ENCODE measurements around the gene SCAMP1. TPM values are rescaled to one million over a fixed set of nuclear protein-coding genes. Genes with fewer than 3 reads are reported as not detected.

Gene SCAMP1
- total RNA-seq, 1 experiment from 2014 or later = 36.0 TPM

GRCh38 chr5:78339617-78340436, 20.6 kb upstream of the SCAMP1 start:
- Histone ChIP-seq H3K27me3 (ENCODE audit: insufficient read depth, low read length) (peaks cover 24% of the 10 kb centered on the region; the same call in 1 of the 2 replicates), H3K27ac (ENCODE audit: insufficient read length, low read depth, low read length) (no peak overlapping the region), H3K9ac (ENCODE audit: extremely low read depth, insufficient read length, low read length) (no peak overlapping the region), H2BK20ac (ENCODE audit: low read depth, low read length, poor library complexity, severe bottlenecking) (no peak overlapping the region), H4K91ac (ENCODE audit: insufficient read length, low read depth, low read length) (no peak overlapping the region), H2AFZ (ENCODE audit: low read length) (no peak overlapping the region), H4K5ac (ENCODE audit: insufficient read length, low read depth, low read length) (no peak overlapping the region), H3K4me1 (ENCODE audit: insufficient read depth, low read length) (no peaks in the 10 kb centered on the region), H3K9me3 (ENCODE audit: control insufficient read depth, low read depth, low read length) (peaks cover 9% of the 10 kb centered on the region), H3K56ac (ENCODE audit: insufficient read length, low read depth, low read length) (no peak overlapping the region), H3K79me1 (ENCODE audit: insufficient read depth, low read depth, low read length, poor library complexity, severe bottlenecking) (no peaks in the 10 kb centered on the region), H3K23ac (ENCODE audit: insufficient read length, low read depth, low read length) (no peak overlapping the region), H2BK12ac (ENCODE audit: insufficient read length, low read depth, low read length) (no peak overlapping the region), H2BK15ac (ENCODE audit: low read depth, low read length) (no peak overlapping the region), H2BK120ac (ENCODE audit: low read depth, low read length, poor library complexity, severe bottlenecking) (no peak overlapping the region), H4K8ac (replicated peaks; ENCODE audit: insufficient read length, low read depth, low read length) (no peak overlapping the region), H2AK5ac (ENCODE audit: insufficient read length, low read length) (no peak overlapping the region), H4K20me1 (ENCODE audit: control insufficient read depth, insufficient read depth, insufficient read length) (no peaks in the 10 kb centered on the region), H3K18ac (ENCODE audit: insufficient read length, low read depth, low read length) (no peak overlapping the region), H3T11ph (ENCODE audit: low read length) (no peak overlapping the region), H3K4me2 (ENCODE audit: insufficient read depth, insufficient read length, low read length) (no peak overlapping the region), H3K79me2 (ENCODE audit: insufficient read depth, low read length) (no peaks in the 10 kb centered on the region), H3K14ac (ENCODE audit: insufficient read depth, low read length) (no peak overlapping the region), H3K4ac (ENCODE audit: low read depth, low read length) (no peak overlapping the region), H2BK5ac (ENCODE audit: insufficient read length, low read length) (no peak overlapping the region), H3K23me2 (ENCODE audit: insufficient read length, low read depth, low read length, poor library complexity, severe bottlenecking) (no peaks in the 10 kb centered on the region)
- H3K4me1 Mint-ChIP-seq = peaks cover 13 to 20% of the 10 kb centered on the region in 2 experiments
- DNase-seq = no peak
- no peak overlapping the region for H3K4me3 Mint-ChIP-seq
- H3K27ac Mint-ChIP-seq = no peak overlapping the region
- peaks cover 0 to 42% (median 9%) of the 10 kb centered on the region in 3 experiments; a peak in 5 of 7 replicates for H3K36me3 Mint-ChIP-seq (ENCODE audit: insufficient read depth in 1 of 3, low read depth in 3 of 3)
- peaks cover 35 to 55% of the 10 kb centered on the region in 2 experiments for H3K9me3 Mint-ChIP-seq
- peaks cover 97% of the 10 kb centered on the region for H3K27me3 Mint-ChIP-seq (ENCODE audit: low read depth)
- TF ChIP-seq, protein P1, sequence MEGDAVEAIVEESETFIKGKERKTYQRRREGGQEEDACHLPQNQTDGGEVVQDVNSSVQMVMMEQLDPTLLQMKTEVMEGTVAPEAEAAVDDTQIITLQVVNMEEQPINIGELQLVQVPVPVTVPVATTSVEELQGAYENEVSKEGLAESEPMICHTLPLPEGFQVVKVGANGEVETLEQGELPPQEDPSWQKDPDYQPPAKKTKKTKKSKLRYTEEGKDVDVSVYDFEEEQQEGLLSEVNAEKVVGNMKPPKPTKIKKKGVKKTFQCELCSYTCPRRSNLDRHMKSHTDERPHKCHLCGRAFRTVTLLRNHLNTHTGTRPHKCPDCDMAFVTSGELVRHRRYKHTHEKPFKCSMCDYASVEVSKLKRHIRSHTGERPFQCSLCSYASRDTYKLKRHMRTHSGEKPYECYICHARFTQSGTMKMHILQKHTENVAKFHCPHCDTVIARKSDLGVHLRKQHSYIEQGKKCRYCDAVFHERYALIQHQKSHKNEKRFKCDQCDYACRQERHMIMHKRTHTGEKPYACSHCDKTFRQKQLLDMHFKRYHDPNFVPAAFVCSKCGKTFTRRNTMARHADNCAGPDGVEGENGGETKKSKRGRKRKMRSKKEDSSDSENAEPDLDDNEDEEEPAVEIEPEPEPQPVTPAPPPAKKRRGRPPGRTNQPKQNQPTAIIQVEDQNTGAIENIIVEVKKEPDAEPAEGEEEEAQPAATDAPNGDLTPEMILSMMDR (conservative IDR thresholded peaks at IDR 0.05) = no peak
- no CpG with 5 or more reads among the region's 5 CpGs for WGBS (ENCODE audit: extremely low coverage, insufficient read length, low lambda C conversion rate)
